Measurements from ENCODE around the gene CASP8AP2.
"Not testable (repeated sequence)": the region's sequence is repeated elsewhere in the genome, so short reads cannot be mapped to it uniquely, and the experiment has no call there.

CASP8AP2 gene

GRCh38 chr6:89887452-89888137 lies 57.9 kb downstream of the CASP8AP2 start:
- DNase-seq (ENCODE audit: low read depth in 2 of 2) = no peak

- DNase-seq (ENCODE audit: low read depth in 2 of 2) = no peak
Measured at GRCh38 chr6:89888138-89888514, 58.4 kb downstream of the CASP8AP2 start.

- DNase-seq (ENCODE audit: low read depth in 2 of 2) = no peak
Measured at GRCh38 chr6:89888871-89889270, 59.2 kb downstream of the CASP8AP2 start.

- DNase-seq (ENCODE audit: low read depth in 2 of 2) = not testable (repeated sequence)
Measured at GRCh38 chr6:89890845-89891528, 61.3 kb downstream of the CASP8AP2 start.

GRCh38 chr6:89892577-89892976 lies 62.9 kb downstream of the CASP8AP2 start:
- DNase-seq (ENCODE audit: low read depth in 2 of 2) = not testable (repeated sequence)

- no peak for DNase-seq (ENCODE audit: low read depth in 2 of 2)
Measured at GRCh38 chr6:89894169-89894568, 64.5 kb downstream of the CASP8AP2 start, which contains the start of gene GJA10. Gene GJA10, plus strand, starts transcription at chr6:89894469. Its CDS starts 0 bp downstream, at chr6:89894469.

GRCh38 chr6:89895276-89895874 lies 65.7 kb downstream of the CASP8AP2 start:
- no peak for DNase-seq (ENCODE audit: low read depth in 2 of 2)

GRCh38 chr6:89910001-89910901 lies 80.6 kb downstream of the CASP8AP2 start:
- not testable (repeated sequence) for DNase-seq (ENCODE audit: low read depth in 2 of 2)

GRCh38 chr6:89910902-89911240 lies 81.2 kb downstream of the CASP8AP2 start:
- DNase-seq (ENCODE audit: low read depth in 2 of 2) = no peak

GRCh38 chr6:89916136-89916920 lies 86.6 kb downstream of the CASP8AP2 start:
- no peak for DNase-seq (ENCODE audit: low read depth in 2 of 2)

- DNase-seq (ENCODE audit: low read depth in 2 of 2) = no peak
Measured at GRCh38 chr6:89917216-89917615, 87.5 kb downstream of the CASP8AP2 start.

GRCh38 chr6:89917801-89918366 lies 88.2 kb downstream of the CASP8AP2 start:
- DNase-seq (ENCODE audit: low read depth in 2 of 2) = no peak
